HCT116 (cell line): ENCODE measurements around the gene TMEM191B. TPM values are rescaled to one million over a fixed set of nuclear protein-coding genes. Genes with fewer than 3 reads are reported as not detected.
"Not testable (repeated sequence)": the region's sequence is repeated elsewhere in the genome, so short reads cannot be mapped to it uniquely, and the experiment has no call there.

Source experiments
- ATAC-seq: fragments of 200-7000 bp; cut with Tn5 transposase; 2 replicates; pipeline ENCODE4 v1.9.1; 2020; ENCODE audit warnings: mild to moderate bottlenecking, moderate library complexity
- BruUV-seq: library from RNA; stranded (reverse); fragments of 400-500 nt; replicated peaks from 2 replicates; lab custom pipeline; 2021; lab: Mats Ljungman, UMichigan
- CTCF ChIA-PET: fragments of 300-600 bp; sonication (Branson Sonifier 250); formaldehyde crosslinking; loops from one replicate; lab custom pipeline; 2021; ENCODE audit warnings: antibody characterized with exemption; lab: Charles Lee
- POLR2A ChIA-PET: fragments of 300-600, 350-600 bp; sonication (Branson Sonifier 250); formaldehyde crosslinking; loops from one replicate; lab custom pipeline; 2021; ENCODE audit warnings: antibody characterized with exemption; lab: Charles Lee
- RAD21 ChIA-PET, 2 experiments: fragments of 300-600 bp; sonication (Branson Sonifier 250); formaldehyde crosslinking; loops; one replicate each; lab custom pipeline; 2023; ENCODE audit warnings: low total read pairs in 2 of 2; ENCODE audit not compliant: uncharacterized antibody in 2 of 2, unreplicated experiment in 2 of 2, low non-redundant PET in 1 of 2; lab: Charles Lee
- DNase-seq: peaks from one replicate; pipeline ENCODE4 v3.0.0-alpha.2; 2010; ENCODE audit warnings: low read depth, low spot score
- H2AFZ ChIP-seq: fragments of 200-600 bp; shearing (Covaris generic), sonication (generic); 2 replicates; pipeline ENCODE4 v1.6.1; 2017; ENCODE audit warnings: low read depth, mixed run types, mixed read lengths, antibody characterized with exemption, low read length; ENCODE audit not compliant: poor library complexity, severe bottlenecking
- H3K27ac ChIP-seq: 2 replicates; pipeline ENCODE4 v1.5.1; 2012; ENCODE audit warnings: low read depth, low read length
- H3K27me3 ChIP-seq: fragments of 200-600 bp; sonication (generic); 2 replicates; pipeline ENCODE4 v1.6.1; 2016; ENCODE audit warnings: mixed run types, low read length, mixed read lengths; ENCODE audit not compliant: insufficient read depth
- H3K36me3 ChIP-seq, 2 experiments: fragments of 200-500 bp in 1 of 2; fragments of 200-600 bp in 1 of 2; sonication (Bioruptor generic) in 1 of 2; sonication (generic) in 1 of 2; 2 replicates each; pipeline versions ENCODE4 v1.5.1 to v1.6.1; 2014 to 2016; ENCODE audit warnings: low read length in 2 of 2, inconsistent platforms in 1 of 2, mixed read lengths in 1 of 2, mixed run types in 1 of 2; ENCODE audit not compliant: insufficient read depth in 2 of 2, control insufficient read depth in 1 of 2
- H3K4me1 ChIP-seq, 2 experiments: fragments of 200-600 bp in 1 of 2; sonication (generic) in 1 of 2; 2 replicates each; pipeline versions ENCODE4 v1.5.1 to v1.6.1; 2012 to 2017; ENCODE audit warnings: low read length in 2 of 2, inconsistent platforms in 1 of 2, mild to moderate bottlenecking in 1 of 2, mixed read lengths in 1 of 2, mixed run types in 1 of 2, moderate library complexity in 1 of 2; ENCODE audit not compliant: insufficient read depth in 2 of 2, control insufficient read depth in 1 of 2
- H3K4me2 ChIP-seq: fragments of 200-600 bp; sonication (generic); 2 replicates; pipeline ENCODE4 v1.6.1; 2017; ENCODE audit warnings: mixed run types, low read length, mixed read lengths
- H3K4me3 ChIP-seq, 2 experiments: fragments of 200-600 bp in 1 of 2; sonication (generic) in 1 of 2; replicated peaks in 1 of 2; 2 replicates each; pipeline ENCODE4 v1.5.1; 2011 to 2016; ENCODE audit warnings: low read length in 2 of 2, control low read depth in 1 of 2, low read depth in 1 of 2, mild to moderate bottlenecking in 1 of 2, mixed read lengths in 1 of 2, mixed run types in 1 of 2
- H3K79me2 ChIP-seq: fragments of 200-600 bp; sonication (generic); 2 replicates; pipeline ENCODE4 v1.6.1; 2017; ENCODE audit warnings: mild to moderate bottlenecking, mixed run types, low read length, moderate library complexity, mixed read lengths; ENCODE audit not compliant: insufficient read depth
- H3K9ac ChIP-seq: fragments of 200-600 bp; sonication (generic); 2 replicates; pipeline ENCODE4 v1.6.1; 2016; ENCODE audit warnings: low read length, mixed read lengths
- H3K9me2 ChIP-seq: fragments of 200-600 bp; sonication (generic), shearing (Covaris generic); 2 replicates; pipeline ENCODE4 v1.6.1; 2017; ENCODE audit warnings: mixed run types, mild to moderate bottlenecking, moderate library complexity; ENCODE audit not compliant: insufficient read depth
- H3K9me3 ChIP-seq, 2 experiments: fragments of 200-500 bp in 1 of 2; fragments of 200-600 bp in 1 of 2; sonication (Bioruptor generic) in 1 of 2; sonication (generic) in 1 of 2; 2 replicates each; pipeline ENCODE4 v1.6.1; 2014 to 2017; ENCODE audit warnings: low read length in 2 of 2, mixed read lengths in 2 of 2, inconsistent platforms in 1 of 2, low read depth in 1 of 2, mild to moderate bottlenecking in 1 of 2, mixed run types in 1 of 2, moderate library complexity in 1 of 2; ENCODE audit not compliant: control insufficient read depth in 1 of 2, insufficient read depth in 1 of 2
- H4K20me1 ChIP-seq: fragments of 200-600 bp; sonication (generic), shearing (Covaris generic); 2 replicates; pipeline ENCODE4 v1.6.1; 2017; ENCODE audit warnings: mixed run types, mild to moderate bottlenecking, moderate library complexity; ENCODE audit not compliant: insufficient read depth
- intact Hi-C: fragments of 100-400 bp; cut with micrococcal nuclease; formaldehyde crosslinking; loops from 2 replicates; pipeline ENCODE4 v1.10.0; 2022
- total RNA-seq: library from RNA; stranded (reverse); gene quantifications from one replicate; pipeline ENCODE4 v1.2.1, GENCODE V29; 2021; ENCODE audit not compliant: unreplicated experiment

TMEM191B gene
- total RNA-seq, 1 experiment from 2014 or later: 2.1 TPM

DNA sequence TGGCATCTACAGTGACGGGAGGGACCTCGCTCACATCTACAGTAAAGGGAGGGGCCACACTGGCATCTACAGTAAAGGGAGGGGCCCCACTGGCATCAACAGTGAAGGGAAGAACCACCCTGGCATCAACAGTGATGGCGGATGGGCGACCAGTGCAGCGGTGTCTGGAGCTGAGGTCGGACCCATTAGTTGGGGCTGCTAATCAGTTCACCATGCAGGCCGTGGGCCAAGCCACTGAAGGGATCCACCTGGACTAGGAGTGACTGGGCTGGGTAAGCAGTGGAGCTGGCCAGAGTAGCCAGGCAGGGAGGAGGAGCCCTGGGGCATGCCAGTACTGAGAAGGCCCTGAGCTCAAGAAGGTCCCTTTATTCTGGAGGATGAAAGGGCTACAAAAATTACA, 23.4 kb downstream of the TMEM191B start:
- CTCF ChIA-PET, H3K79me2 ChIP-seq, ATAC-seq, H3K9me3 ChIP-seq, POLR2A ChIA-PET, H3K4me2 ChIP-seq, H2AFZ ChIP-seq, DNase-seq, H3K27ac ChIP-seq, H3K36me3 ChIP-seq, H3K4me3 ChIP-seq, H3K9me2 ChIP-seq, H3K27me3 ChIP-seq, H4K20me1 ChIP-seq, H3K4me1 ChIP-seq, H3K9ac ChIP-seq, BruUV-seq, RAD21 ChIA-PET, intact Hi-C loops: not testable (repeated sequence)

DNA sequence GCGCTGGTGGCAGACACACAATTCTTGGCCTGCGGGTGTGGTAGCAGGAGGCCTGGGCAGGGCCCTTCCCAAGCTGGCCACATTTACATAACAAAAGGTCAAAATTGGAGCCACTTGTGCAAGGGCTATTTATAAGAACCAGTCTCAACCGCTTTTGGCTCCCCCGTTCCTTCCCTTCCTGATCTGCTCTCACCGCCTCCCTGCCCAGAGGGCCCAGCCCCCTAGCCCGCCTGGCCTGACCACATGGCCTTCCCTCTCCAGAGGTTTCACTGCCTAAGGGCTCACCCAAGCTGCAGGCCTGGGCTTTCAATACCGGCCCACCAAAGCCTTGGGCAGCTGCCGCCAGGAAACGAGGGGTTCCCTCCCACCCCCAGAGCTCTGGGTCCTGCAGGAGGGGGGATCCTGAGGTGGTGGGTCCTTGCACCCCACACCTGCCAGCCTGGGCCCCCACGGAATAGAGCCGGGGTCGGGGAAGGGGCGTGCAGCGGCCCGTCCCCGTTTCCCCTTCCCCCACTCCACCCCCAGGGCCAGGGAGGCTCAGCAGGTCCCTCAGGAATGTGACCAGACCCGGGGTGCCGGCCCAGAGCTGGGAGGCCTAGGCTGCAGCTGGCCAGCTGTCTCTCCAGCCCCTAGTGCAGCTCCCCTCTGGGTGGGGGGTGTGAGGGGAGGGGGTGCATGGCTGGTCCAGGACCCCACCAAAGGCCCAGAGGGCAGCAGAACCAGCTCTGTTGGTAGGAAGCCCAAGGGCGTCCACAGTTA, 25.4 kb downstream of the TMEM191B start:
- not testable (repeated sequence) for H3K27ac ChIP-seq

DNA sequence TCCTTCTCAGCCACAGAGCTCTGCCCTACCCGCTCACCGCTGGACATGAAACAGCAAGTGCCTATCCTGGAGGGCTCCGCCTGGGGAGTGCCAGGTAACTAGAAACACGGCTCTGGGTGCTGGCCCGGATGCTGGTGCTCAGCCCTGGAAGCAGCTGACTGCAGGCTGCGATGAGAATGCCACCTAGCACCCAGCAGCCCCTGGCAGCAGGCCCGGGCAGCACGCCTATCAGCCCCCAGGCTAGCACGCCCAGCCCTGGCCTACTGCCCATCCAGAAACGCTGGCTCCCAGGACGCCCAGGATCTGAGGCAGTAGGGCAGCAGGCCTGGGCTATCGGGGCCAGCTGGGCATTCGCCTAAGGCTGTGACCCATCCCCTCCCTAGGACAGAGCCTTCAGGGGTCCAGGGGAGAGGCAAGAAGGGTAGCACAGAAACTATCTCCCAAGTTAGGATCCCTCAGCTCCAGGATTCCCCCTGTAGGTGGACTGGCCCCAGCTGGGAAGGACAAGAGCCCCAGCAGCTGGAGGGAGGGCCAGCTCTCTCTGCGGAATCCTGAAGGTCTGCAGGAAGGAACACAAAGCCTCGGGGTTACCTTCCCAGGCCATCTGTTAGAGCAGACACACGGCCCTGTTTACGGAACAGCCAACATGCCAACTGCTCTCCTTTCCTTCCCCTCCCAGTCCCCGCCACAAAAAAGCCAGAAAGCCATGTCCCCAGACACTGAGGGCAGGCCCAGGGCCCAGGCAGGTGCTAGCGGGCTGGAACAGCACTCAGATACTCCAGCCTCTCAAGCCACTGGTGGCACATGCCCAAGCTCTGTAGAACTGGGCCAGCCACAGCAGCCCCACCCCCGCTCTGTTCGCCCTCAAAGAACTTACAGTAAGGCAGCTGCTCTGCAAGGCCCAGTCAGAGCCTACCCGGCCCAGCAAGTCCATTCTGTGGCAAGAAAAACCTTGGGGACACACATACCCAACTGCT, 27.0 kb downstream of the TMEM191B start:
- DNase-seq, H3K9me2 ChIP-seq, intact Hi-C loops, H3K36me3 ChIP-seq, H2AFZ ChIP-seq, H3K4me2 ChIP-seq, H3K9ac ChIP-seq, BruUV-seq, H3K9me3 ChIP-seq, H3K4me1 ChIP-seq, H3K4me3 ChIP-seq, H4K20me1 ChIP-seq, RAD21 ChIA-PET, CTCF ChIA-PET, POLR2A ChIA-PET, H3K27me3 ChIP-seq, H3K27ac ChIP-seq, H3K79me2 ChIP-seq: not testable (repeated sequence)
- ATAC-seq: 0 out of 2 replicates have a peak, but pooled peaks have one; percentile 10

More for the DNA sequence above, 25.4 kb downstream of the TMEM191B start:
- H3K9ac ChIP-seq, DNase-seq, H4K20me1 ChIP-seq, RAD21 ChIA-PET, H3K4me2 ChIP-seq, H3K9me2 ChIP-seq, H3K79me2 ChIP-seq, H3K27me3 ChIP-seq, POLR2A ChIA-PET, H3K4me3 ChIP-seq, H2AFZ ChIP-seq, H3K9me3 ChIP-seq, CTCF ChIA-PET, ATAC-seq, H3K4me1 ChIP-seq, BruUV-seq, H3K36me3 ChIP-seq, intact Hi-C loops: not testable (repeated sequence)

DNA sequence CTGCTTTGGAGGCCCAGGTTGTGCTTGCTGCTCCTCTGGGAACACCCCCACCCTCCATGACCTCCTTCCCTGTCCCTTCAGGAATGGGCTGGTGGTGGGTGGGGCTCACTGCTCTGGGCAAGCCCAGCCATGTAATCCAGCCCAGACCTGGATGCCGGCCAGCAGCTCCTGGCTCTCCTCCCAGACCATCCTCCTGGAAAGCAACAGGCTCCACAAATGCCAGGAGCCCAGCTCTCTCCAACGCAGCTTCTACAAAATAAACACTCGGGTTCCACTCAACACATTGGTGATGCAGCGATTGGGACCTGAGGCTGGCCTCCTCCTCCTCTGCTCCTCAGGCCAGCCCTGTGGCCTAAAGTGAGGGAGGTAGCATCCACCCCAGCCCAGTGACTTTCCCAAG, 30.9 kb downstream of the TMEM191B start:
- H3K36me3 ChIP-seq, CTCF ChIA-PET, H3K9ac ChIP-seq, H3K4me3 ChIP-seq, H3K9me2 ChIP-seq, H3K9me3 ChIP-seq, RAD21 ChIA-PET, H3K4me1 ChIP-seq, H3K27ac ChIP-seq, BruUV-seq, DNase-seq, H3K79me2 ChIP-seq, intact Hi-C loops, POLR2A ChIA-PET, H3K4me2 ChIP-seq, H3K27me3 ChIP-seq, H4K20me1 ChIP-seq, H2AFZ ChIP-seq: not testable (repeated sequence)
- ATAC-seq: peak; percentile 89
